Measurements from ENCODE around the gene NF1. TPM values are rescaled to one million over a fixed set of nuclear protein-coding genes. Genes with fewer than 3 reads are reported as not detected.

NF1 gene
- polyA plus RNA-seq, 1 of the 3 experiments (the other 2 are of a cell fraction), result 19.6 TPM

GRCh38 chr17:31144836-31145235, 50.1 kb downstream of the NF1 start:
- no peaks in the 10 kb centered on the region for H3K27me3 ChIP-seq (ENCODE audit: insufficient read depth)
- peaks cover 8% of the 10 kb centered on the region for H3F3A ChIP-seq (replicated peaks; ENCODE audit: insufficient read depth)
- no peaks in the 10 kb centered on the region for H3K9me2 ChIP-seq
- H3K9me3 ChIP-seq, result no peaks in the 10 kb centered on the region
- TF ChIP-seq FOXM1 (IDR thresholded peaks at IDR 0.05; ENCODE audit: low read depth) (no peak), CTCF (IDR thresholded peaks at IDR 0.05) (no peak), RCOR1 (IDR thresholded peaks at IDR 0.05; ENCODE audit: low read length) (no peak), FOXJ3 (CRISPR knock-in tag; IDR thresholded peaks at IDR 0.05) (no peak), YY1 (IDR thresholded peaks at IDR 0.05; ENCODE audit: low read depth) (no peak), RXRA (IDR thresholded peaks at IDR 0.05; ENCODE audit: borderline replicate concordance, low read depth) (no peak), TEAD4 (IDR thresholded peaks at IDR 0.05; ENCODE audit: borderline replicate concordance, insufficient read depth) (no peak), EZH2phosphoT487 (IDR thresholded peaks at IDR 0.05; ENCODE audit: borderline replicate concordance, low read depth) (no peak), NRF1 (IDR thresholded peaks at IDR 0.05; ENCODE audit: low read depth, low read length) (no peak), USF2 (IDR thresholded peaks at IDR 0.05; ENCODE audit: borderline replicate concordance, low read depth, low read length) (no peak), POLR2AphosphoS5 (IDR thresholded peaks at IDR 0.05; ENCODE audit: low read depth, low read length) (no peak), GABPA (IDR thresholded peaks at IDR 0.05; ENCODE audit: low read depth) (no peak), NFIC (IDR thresholded peaks at IDR 0.05; ENCODE audit: borderline replicate concordance) (no peak), TCF12 (IDR thresholded peaks at IDR 0.05) (no peak), TAF1 (IDR thresholded peaks at IDR 0.05; ENCODE audit: borderline replicate concordance, low read depth, low read length) (no peak), SMC3 (IDR thresholded peaks at IDR 0.05; ENCODE audit: low read depth, low read length) (no peak), JUND (IDR thresholded peaks at IDR 0.05) (no peak), RFX5 (IDR thresholded peaks at IDR 0.05; ENCODE audit: low read length) (no peak)
- TF ChIP-seq, protein P1, sequence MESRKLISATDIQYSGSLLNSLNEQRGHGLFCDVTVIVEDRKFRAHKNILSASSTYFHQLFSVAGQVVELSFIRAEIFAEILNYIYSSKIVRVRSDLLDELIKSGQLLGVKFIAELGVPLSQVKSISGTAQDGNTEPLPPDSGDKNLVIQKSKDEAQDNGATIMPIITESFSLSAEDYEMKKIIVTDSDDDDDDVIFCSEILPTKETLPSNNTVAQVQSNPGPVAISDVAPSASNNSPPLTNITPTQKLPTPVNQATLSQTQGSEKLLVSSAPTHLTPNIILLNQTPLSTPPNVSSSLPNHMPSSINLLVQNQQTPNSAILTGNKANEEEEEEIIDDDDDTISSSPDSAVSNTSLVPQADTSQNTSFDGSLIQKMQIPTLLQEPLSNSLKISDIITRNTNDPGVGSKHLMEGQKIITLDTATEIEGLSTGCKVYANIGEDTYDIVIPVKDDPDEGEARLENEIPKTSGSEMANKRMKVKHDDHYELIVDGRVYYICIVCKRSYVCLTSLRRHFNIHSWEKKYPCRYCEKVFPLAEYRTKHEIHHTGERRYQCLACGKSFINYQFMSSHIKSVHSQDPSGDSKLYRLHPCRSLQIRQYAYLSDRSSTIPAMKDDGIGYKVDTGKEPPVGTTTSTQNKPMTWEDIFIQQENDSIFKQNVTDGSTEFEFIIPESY (IDR thresholded peaks at IDR 0.05; ENCODE audit: borderline replicate concordance, low read depth), result no peak
- H3K36me3 ChIP-seq (replicated peaks in 1 of 2; ENCODE audit: control insufficient read depth in 1 of 2, insufficient read depth in 2 of 2, low read length in 1 of 2), result peaks cover 0 to 11% of the 10 kb centered on the region in 2 experiments
- H4K20me1 ChIP-seq (ENCODE audit: insufficient read depth), result peaks cover 14% of the 10 kb centered on the region; the same call in 1 of the 2 replicates
- H3K4me3 ChIP-seq (ENCODE audit: low read depth in 2 of 2, low read length in 1 of 2), result no peak overlapping the region
- no peak overlapping the region for H3K27ac ChIP-seq (ENCODE audit: low read depth in 2 of 2, low read length in 1 of 2)
- peaks cover 96% of the 10 kb centered on the region for H3K79me2 ChIP-seq (ENCODE audit: insufficient read depth)
- peaks cover 0 to 6% of the 10 kb centered on the region in 2 experiments; a peak in 1 of 4 replicates for H3K4me1 ChIP-seq (ENCODE audit: control insufficient read depth in 1 of 2, insufficient read depth in 2 of 2, low read depth in 1 of 2, low read length in 1 of 2)
- no peak for DNase-seq
- ChIA-PET CTCF (no interaction called here), POLR2A (no interaction called here)
- no peak overlapping the region for H3K9ac ChIP-seq
- H2AFZ ChIP-seq (ENCODE audit: low read depth), result no peak overlapping the region
- WGBS (ENCODE audit: low lambda C conversion rate), result 81% methylated on average over 7 of the region's 7 CpGs
- H3K4me2 ChIP-seq, result no peak overlapping the region
